Medulla oblongata (tissue), 1 donor: ENCODE results near the gene CES3.
"Not testable (repeated sequence)": the region's sequence is repeated elsewhere in the genome, so short reads cannot be mapped to it uniquely, and the experiment has no call there.

Source experiments
- DNase-seq: peaks from one replicate; pipeline ENCODE4 v3.0.0-alpha.2; 2015; ENCODE audit errors: extremely low spot score

CES3 gene

GRCh38 chr16:66944971-66945370 lies 16.1 kb upstream of the CES3 start:
- not testable (repeated sequence) for DNase-seq

GRCh38 chr16:66945939-66946338 lies 15.1 kb upstream of the CES3 start:
- no peak for DNase-seq

- no peak for DNase-seq
Observed at GRCh38 chr16:66946541-66946940, 14.5 kb upstream of the CES3 start.

GRCh38 chr16:66946974-66947301 lies 14.1 kb upstream of the CES3 start:
- DNase-seq, result no peak

GRCh38 chr16:66947302-66948065 lies 13.6 kb upstream of the CES3 start:
- DNase-seq, result peak; percentile 95

- DNase-seq, result peak; percentile 18
Observed at GRCh38 chr16:66948134-66948836, 12.8 kb upstream of the CES3 start.

GRCh38 chr16:66948837-66949225 lies 12.2 kb upstream of the CES3 start:
- no peak for DNase-seq

GRCh38 chr16:66949472-66949871 lies 11.6 kb upstream of the CES3 start:
- no peak for DNase-seq

- DNase-seq, result no peak
Observed at GRCh38 chr16:66950437-66950836, 10.6 kb upstream of the CES3 start.

- no peak for DNase-seq
Observed at GRCh38 chr16:66950971-66951790, 9.9 kb upstream of the CES3 start.

- no peak for DNase-seq
Observed at GRCh38 chr16:66952430-66953110, 8.5 kb upstream of the CES3 start.

GRCh38 chr16:66953462-66954096 lies 7.5 kb upstream of the CES3 start:
- no peak for DNase-seq

GRCh38 chr16:66954097-66954659 lies 6.9 kb upstream of the CES3 start:
- DNase-seq, result peak; percentile 91

- not testable (repeated sequence) for DNase-seq
Observed at GRCh38 chr16:66955363-66956153, 5.5 kb upstream of the CES3 start.

GRCh38 chr16:66956154-66956457 lies 5.0 kb upstream of the CES3 start:
- not testable (repeated sequence) for DNase-seq

- no peak for DNase-seq
Observed at GRCh38 chr16:66958857-66959703, 2.0 kb upstream of the CES3 start.

- no peak for DNase-seq
Observed at GRCh38 chr16:66959704-66960161, 1.3 kb upstream of the CES3 start.

GRCh38 chr16:66960270-66960669 lies 796 bp upstream of the CES3 start:
- DNase-seq, result no peak

- DNase-seq, result no peak
Observed at GRCh38 chr16:66961914-66962313, 848 bp downstream of the CES3 start.
